DND-41 (cell line): Measurements from ENCODE around the gene PDZD8.

Source experiments
- EZH2 ChIP-seq: IDR thresholded peaks from 3 replicates; pipeline ENCODE4 v1.6.1; 2012; ENCODE audit warnings: borderline replicate concordance, low read depth, mild to moderate bottlenecking, moderate library complexity, low read length, inconsistent platforms; ENCODE audit not compliant: severe bottlenecking
- TF ChIP-seq, protein P1 (sequence below): IDR thresholded peaks from 2 replicates; pipeline ENCODE4 v1.5.1; 2012; ENCODE audit warnings: borderline replicate concordance, low read length, moderate library complexity, mild to moderate bottlenecking; ENCODE audit not compliant: poor library complexity, severe bottlenecking; ENCODE audit errors: extremely low read depth

DNA sequence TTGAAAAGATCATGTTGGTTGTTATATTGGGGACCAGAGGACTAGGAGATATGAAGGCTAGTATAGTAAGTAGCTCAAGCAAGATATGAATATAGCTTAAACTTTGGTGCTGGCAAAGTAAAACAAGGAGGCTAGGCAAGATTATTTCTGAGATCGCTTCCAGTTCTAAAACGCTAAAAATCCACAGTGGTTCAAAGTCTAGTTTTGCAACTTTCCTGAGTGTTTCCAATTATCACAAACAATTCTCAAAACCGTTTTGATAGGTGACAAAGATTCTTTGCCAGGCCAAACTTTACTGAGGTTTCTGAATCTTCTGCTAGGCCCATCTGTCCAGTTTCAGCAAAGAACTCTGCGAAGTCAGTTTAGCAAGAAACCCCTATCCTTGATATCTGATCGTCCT is 35.3 kb downstream of the PDZD8 start:
- TF ChIP-seq, protein P1, sequence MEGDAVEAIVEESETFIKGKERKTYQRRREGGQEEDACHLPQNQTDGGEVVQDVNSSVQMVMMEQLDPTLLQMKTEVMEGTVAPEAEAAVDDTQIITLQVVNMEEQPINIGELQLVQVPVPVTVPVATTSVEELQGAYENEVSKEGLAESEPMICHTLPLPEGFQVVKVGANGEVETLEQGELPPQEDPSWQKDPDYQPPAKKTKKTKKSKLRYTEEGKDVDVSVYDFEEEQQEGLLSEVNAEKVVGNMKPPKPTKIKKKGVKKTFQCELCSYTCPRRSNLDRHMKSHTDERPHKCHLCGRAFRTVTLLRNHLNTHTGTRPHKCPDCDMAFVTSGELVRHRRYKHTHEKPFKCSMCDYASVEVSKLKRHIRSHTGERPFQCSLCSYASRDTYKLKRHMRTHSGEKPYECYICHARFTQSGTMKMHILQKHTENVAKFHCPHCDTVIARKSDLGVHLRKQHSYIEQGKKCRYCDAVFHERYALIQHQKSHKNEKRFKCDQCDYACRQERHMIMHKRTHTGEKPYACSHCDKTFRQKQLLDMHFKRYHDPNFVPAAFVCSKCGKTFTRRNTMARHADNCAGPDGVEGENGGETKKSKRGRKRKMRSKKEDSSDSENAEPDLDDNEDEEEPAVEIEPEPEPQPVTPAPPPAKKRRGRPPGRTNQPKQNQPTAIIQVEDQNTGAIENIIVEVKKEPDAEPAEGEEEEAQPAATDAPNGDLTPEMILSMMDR, result no peak
- no peak for TF ChIP-seq EZH2
